ENCODE results near the gene BFSP1. TPM values are rescaled to one million over a fixed set of nuclear protein-coding genes. Genes with fewer than 3 reads are reported as not detected.

BFSP1 gene
- total and polyA plus RNA-seq, 2 of the 8 experiments (the other 6 are each of a cell fraction or from before 2014, with no cell fraction given): 1.5 to 2.5 TPM

GRCh38 chr20:17493173-17493572 is 38.0 kb downstream of the BFSP1 start (continued):
- TF ChIP-seq CTCF (IDR thresholded peaks at IDR 0.05; ENCODE audit: control extremely low read depth in 1 of 3, insufficient read depth in 1 of 3, low read depth in 1 of 3, low read length in 3 of 3) (no peak), POLR2A (IDR thresholded peaks at IDR 0.05; ENCODE audit: control extremely low read depth in 1 of 2, low read depth in 2 of 2, low read length in 2 of 2) (no peak), SP4 (IDR thresholded peaks at IDR 0.05; ENCODE audit: low read length) (no peak), EP300 (IDR thresholded peaks at IDR 0.05; ENCODE audit: borderline replicate concordance in 1 of 2, low read depth in 2 of 2, low read length in 2 of 2) (no peak), EGR1 (IDR thresholded peaks at IDR 0.05; ENCODE audit: borderline replicate concordance, low read depth, low read length) (no peak), TAF7 (optimal IDR thresholded peaks at IDR 0.05; ENCODE audit: borderline replicate concordance, low read depth, low read length) (no peak), NANOG (IDR thresholded peaks at IDR 0.05; ENCODE audit: insufficient read depth, low read depth, low read length, poor library complexity, severe bottlenecking) (no peak), SP2 (IDR thresholded peaks at IDR 0.05; ENCODE audit: low read length) (no peak), CHD7 (IDR thresholded peaks at IDR 0.05; ENCODE audit: insufficient replicate concordance, low read length) (no peak), ASH2L (IDR thresholded peaks at IDR 0.05; ENCODE audit: low read length) (no peak)
